K562 (cell line): ENCODE results near the gene ADRA2B. TPM values are rescaled to one million over a fixed set of nuclear protein-coding genes. Genes with fewer than 3 reads are reported as not detected.

Source experiments
- ARNT ChIP-seq, 2 experiments: fragments of 450-650 bp; IDR thresholded peaks; 2 replicates each; pipeline ENCODE4 v1.6.1; 2016; ENCODE audit warnings: mild to moderate bottlenecking in 1 of 2
- ATF3 ChIP-seq, 2 experiments: fragments of 450-650 bp in 1 of 2; sonication (generic) in 1 of 2; formaldehyde crosslinking in 1 of 2; IDR thresholded peaks in 1 of 2; conservative IDR thresholded peaks in 1 of 2; 2 replicates each; pipeline versions ENCODE4 v1.6.1 to v1.8.1; 2016 to 2023; ENCODE audit warnings: mild to moderate bottlenecking in 2 of 2, moderate library complexity in 2 of 2, inconsistent platforms in 1 of 2, missing genetic modification reagents in 1 of 2
- BCL6 ChIP-seq: fragments of 250-450 bp; sonication (Bioruptor Pico); IDR thresholded peaks from 2 replicates; pipeline ENCODE4 v1.4.0; 2020
- CEBPB ChIP-seq: fragments of 450-650 bp; IDR thresholded peaks from 2 replicates; pipeline ENCODE4 v1.6.1; 2016; ENCODE audit warnings: missing genetic modification characterization, missing compliant biosample characterization
- CHD7 ChIP-seq: fragments of 200-600 bp; sonication (generic); IDR thresholded peaks from one replicate; pipeline ENCODE4 v1.6.1; 2012; ENCODE audit warnings: mild to moderate bottlenecking, low read depth, low read length, inconsistent platforms
- CREB1 ChIP-seq, 2 experiments: sonication (generic) in 1 of 2; formaldehyde crosslinking in 1 of 2; IDR thresholded peaks; 2 replicates each; pipeline versions ENCODE4 v1.6.1 to v1.8.0; 2012 to 2022; ENCODE audit warnings: inconsistent platforms in 1 of 2, mild to moderate bottlenecking in 1 of 2, missing genetic modification reagents in 1 of 2, moderate library complexity in 1 of 2
- RAD21 ChIP-seq, 2 experiments: fragments of 250-450 bp in 1 of 2; fragments of 450-650 bp in 1 of 2; sonication (Bioruptor Pico) in 1 of 2; formaldehyde crosslinking in 1 of 2; IDR thresholded peaks in 1 of 2; conservative IDR thresholded peaks in 1 of 2; 2 replicates each; pipeline versions ENCODE4 v1.4.0 to v1.8.0; 2020 to 2022; ENCODE audit warnings: mild to moderate bottlenecking in 2 of 2, moderate library complexity in 1 of 2
- STAG1 ChIP-seq: sonication (generic); formaldehyde crosslinking; IDR thresholded peaks from 2 replicates; pipeline ENCODE4 v1.5.0; 2020; ENCODE audit warnings: missing genetic modification reagents, borderline replicate concordance
- ZNF41 ChIP-seq: fragments of 250-450 bp; sonication (Bioruptor Pico); conservative IDR thresholded peaks from 2 replicates; pipeline ENCODE4 v1.4.0; 2020; ENCODE audit warnings: mild to moderate bottlenecking
- ZNF764 ChIP-seq: fragments of 250-450 bp; sonication (Bioruptor Pico); IDR thresholded peaks from 2 replicates; pipeline ENCODE4 v1.4.0; 2020; ENCODE audit warnings: low read depth, mild to moderate bottlenecking, moderate library complexity
- polyA plus RNA-seq, 8 experiments: library from polyadenylated mRNA; depleted of rRNA in 4 of 8; stranded (reverse) in 5 of 8; unstranded in 3 of 8; fragments of >200 nt; fragmentation: Nextera tagmentation in 2 of 8; fragmentation: Illumina TruSeq in 1 of 8; extraction: Ambion mirVana in 2 of 8; extraction: Trizol in 1 of 8; gene quantifications; 2 replicates each; pipeline versions ENCODE4 v1.2.1 to v1.2.3, GENCODE V29; 2011 to 2014; ENCODE audit warnings: inconsistent platforms in 1 of 8, missing spikeins in 1 of 8
- total RNA-seq, 7 experiments: library from RNA; depleted of rRNA in 6 of 7; stranded (reverse); fragments of >200 nt in 6 of 7; fragmentation: Illumina TruSeq in 2 of 7; extraction: Trizol in 2 of 7; gene quantifications; 2 replicates each; pipeline versions ENCODE4 v1.2.1 to v1.2.3, GENCODE V29; 2011 to 2021; ENCODE audit warnings: low replicate concordance in 1 of 7

Gene ADRA2B
- total and polyA plus RNA-seq, 9 of the 15 experiments (the other 6 are each of a cell fraction or from before 2014, with no cell fraction given): not detected

- TF ChIP-seq CHD7 (no peak), ZNF764 (no peak), STAG1 (peak; percentile 11; the same call in 1 of the 2 replicates), RAD21 (CRISPR knock-in tag; conservative IDR thresholded peaks at IDR 0.05 in 1 of 2, IDR thresholded peaks at IDR 0.05 in 1 of 2) (peak in 1 of 2 experiments; percentile 29; a peak in 2 of 4 replicates), ZNF41 (CRISPR knock-in tag) (no peak), BCL6 (CRISPR knock-in tag) (no peak), ARNT (IDR thresholded peaks at IDR 0.05) (no peak), CEBPB (tag) (peak; percentile 61; the same call in 1 of the 2 replicates), CREB1 (IDR thresholded peaks at IDR 0.05) (no peak), CREB1 (CRISPR knock-in tag; IDR thresholded peaks at IDR 0.05) (no peak), ATF3 (IDR thresholded peaks at IDR 0.05) (peak; percentile 82), ATF3 (CRISPR knock-in tag; conservative IDR thresholded peaks at IDR 0.05) (no peak)
Measured at GRCh38 chr2:96119389-96119751, 3.0 kb upstream of the ADRA2B start (continued).
